GM18505 (cell line): ENCODE data around the gene MRGPRX1.
"Not testable (repeated sequence)": the region's sequence is repeated elsewhere in the genome, so short reads cannot be mapped to it uniquely, and the experiment has no call there.

Experiments used
- ATAC-seq: cut with Tn5 transposase; IDR thresholded peaks from one replicate; pipeline ENCODE4 v1.9.1; 2021; ENCODE audit not compliant: unreplicated experiment
- POLR2A ChIP-seq: IDR thresholded peaks from 4 replicates; pipeline ENCODE4 v1.6.1; 2011; ENCODE audit warnings: borderline replicate concordance; ENCODE audit not compliant: insufficient read depth, insufficient read length; ENCODE audit errors: extremely low read depth

MRGPRX1 gene

DNA sequence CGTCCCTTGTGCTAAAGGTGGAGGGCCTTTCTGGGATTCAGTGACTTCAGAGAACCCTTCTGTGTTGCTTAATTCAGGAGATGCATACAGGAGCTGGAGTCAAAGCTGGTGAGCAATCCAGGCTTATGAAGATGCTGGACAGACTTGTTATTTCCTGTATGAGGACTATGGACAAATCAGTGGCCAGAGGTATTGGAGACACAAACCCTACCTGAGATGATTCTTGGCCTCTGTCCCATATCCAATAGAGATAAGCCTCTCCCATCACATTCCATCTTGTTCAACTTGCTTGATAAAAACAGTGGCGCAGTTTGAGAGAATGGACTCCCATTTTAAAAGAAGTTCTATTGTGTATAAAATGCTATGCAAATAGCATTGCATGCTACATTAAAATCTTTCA lies at the start of gene MRGPRX1:
TSS of gene MRGPRX1 (minus strand) at position 101 of the 400 bp plus-strand sequence. CDS start 4,630 bp downstream, outside the sequence.
- no peak for ATAC-seq
- no peak for TF ChIP-seq POLR2A

DNA sequence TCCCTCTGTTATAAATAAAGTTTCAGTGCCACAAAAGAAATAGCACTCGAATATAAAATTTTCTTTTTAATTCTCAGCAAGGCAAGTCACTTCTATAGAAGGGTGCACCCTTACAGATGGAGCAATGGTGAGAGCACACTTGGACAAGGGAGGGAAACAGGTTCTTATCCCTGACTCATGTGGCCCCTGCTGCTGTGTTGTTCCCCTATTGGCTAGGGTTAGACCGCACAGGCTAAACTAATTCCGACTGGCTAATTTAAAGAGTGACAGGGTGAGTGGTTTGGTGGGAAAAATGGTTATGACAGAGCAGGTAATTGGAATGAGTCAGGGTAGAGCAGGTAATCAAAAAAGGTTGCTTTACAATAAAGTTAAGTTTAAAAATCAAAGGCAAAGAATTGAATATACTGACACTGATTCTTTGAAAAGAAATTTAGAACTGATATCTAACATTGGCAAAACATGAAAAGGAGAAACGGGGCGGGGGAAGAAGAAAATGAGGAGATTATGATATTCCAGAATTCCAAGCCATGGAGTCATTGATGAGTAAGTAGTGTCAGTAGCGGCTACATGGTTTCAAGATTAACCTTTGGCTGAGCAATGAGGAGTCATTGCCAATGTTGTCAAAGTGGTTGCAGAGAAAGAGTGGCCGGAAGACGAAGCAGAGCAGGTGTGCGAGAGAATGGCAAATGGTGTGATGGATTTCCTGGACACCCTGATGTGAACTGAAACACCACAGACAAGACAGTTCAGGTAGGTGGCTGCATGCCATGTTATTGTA lies 48.4 kb upstream of the MRGPRX1 start:
- TF ChIP-seq POLR2A, result no peak
- no peak for ATAC-seq

DNA sequence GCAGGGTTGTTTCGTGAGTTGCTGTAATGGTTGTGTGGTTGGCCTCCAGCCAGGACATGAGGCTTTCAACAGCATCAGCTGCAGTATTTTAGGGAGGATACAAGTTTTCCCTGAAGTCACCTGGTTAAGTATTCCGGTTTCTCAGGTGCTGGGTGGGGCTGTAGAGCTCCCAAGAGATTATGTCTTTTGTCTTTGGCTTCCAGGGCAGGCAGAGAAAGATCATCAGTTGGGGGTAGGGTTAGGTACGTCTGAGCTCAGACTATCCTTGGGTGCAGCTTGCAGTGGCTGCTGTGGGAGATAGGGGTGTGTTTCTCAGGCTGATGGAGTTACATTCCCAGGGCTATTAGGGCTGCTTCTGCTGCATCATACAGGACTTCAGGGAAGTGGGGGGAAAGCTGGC lies 47.5 kb upstream of the MRGPRX1 start:
- no peak for ATAC-seq

DNA sequence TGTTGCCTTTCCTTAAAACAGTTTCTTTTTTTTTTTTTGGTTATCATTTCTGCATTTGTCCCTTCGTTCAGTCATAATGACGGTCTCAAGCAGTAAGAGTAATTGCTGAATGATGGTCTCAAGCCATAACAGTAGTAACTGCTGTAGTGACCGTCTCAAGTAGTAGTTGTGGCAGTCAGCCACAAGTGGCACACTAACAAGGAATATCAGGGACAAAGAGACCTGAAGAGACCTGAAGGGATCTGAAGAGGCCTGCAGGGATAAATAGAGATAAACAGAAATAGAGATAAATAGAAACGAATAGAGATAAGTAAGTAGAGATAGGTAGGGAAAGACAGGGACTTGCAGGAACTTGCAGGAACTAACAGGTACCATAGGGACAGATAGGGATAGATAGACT lies 42.7 kb upstream of the MRGPRX1 start:
- no peak for ATAC-seq
- TF ChIP-seq POLR2A, result no peak

More for the DNA sequence above, 47.5 kb upstream of the MRGPRX1 start:
- no peak for TF ChIP-seq POLR2A

DNA sequence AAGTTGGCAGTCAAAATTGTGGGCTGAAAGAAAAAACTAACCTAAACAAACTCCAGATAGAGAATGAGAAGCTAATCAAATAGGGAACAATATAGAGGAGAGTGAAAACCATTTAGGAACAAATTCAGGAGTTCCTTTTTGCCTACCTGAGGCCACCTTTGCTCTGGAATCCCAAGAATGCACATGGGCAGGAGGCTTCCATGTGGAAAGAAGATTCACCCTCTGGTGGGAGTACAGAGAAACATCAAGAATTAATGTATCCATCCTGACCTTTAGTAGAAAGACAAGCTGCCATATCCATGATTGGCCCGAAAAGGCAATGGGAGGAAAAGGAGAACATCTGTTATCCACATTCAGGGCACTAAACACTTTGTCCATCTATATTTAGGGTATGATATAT lies 35.0 kb upstream of the MRGPRX1 start:
- TF ChIP-seq POLR2A, result no peak
- no peak for ATAC-seq

DNA sequence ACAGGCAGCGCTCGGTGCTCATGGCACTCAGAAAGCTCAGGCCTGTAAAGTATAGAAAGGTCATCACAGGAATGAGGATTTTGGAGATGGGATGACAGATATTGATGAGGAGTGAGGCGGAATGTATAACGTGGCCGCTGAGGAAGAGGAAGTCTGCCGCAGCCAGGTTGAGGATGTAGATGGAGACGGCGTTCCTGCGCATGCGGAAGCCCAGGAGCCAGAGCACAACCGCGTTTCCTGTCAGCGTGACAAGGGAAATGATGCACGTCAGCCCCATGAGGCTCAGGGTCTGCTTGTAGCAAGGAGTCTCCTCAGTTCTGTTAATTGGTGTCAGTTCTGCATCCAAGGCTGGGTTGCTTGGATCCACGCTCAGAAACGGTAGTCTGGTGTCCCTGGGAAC lies 33.1 kb upstream of the MRGPRX1 start:
- ATAC-seq, result no peak
- TF ChIP-seq POLR2A, result no peak

DNA sequence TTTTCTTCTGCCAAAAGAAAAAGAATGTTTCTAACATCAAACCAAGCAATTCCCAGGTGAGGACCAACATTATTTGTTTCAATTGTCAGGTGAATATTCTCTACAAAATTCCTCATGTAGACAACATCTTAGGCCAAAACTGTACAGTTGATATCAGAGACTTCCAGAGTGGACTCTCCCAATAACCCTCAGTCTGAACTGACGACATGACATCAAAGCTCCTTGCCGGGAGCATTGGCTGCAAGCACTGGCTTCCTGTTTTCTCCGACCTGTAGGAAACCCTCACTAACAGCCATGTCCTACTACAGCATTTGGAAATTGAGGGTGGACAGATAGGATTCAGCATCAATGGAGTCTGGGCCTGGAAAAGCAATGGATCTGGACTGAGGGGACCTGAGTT lies 30.5 kb upstream of the MRGPRX1 start:
- ATAC-seq, result no peak
- TF ChIP-seq POLR2A, result no peak

DNA sequence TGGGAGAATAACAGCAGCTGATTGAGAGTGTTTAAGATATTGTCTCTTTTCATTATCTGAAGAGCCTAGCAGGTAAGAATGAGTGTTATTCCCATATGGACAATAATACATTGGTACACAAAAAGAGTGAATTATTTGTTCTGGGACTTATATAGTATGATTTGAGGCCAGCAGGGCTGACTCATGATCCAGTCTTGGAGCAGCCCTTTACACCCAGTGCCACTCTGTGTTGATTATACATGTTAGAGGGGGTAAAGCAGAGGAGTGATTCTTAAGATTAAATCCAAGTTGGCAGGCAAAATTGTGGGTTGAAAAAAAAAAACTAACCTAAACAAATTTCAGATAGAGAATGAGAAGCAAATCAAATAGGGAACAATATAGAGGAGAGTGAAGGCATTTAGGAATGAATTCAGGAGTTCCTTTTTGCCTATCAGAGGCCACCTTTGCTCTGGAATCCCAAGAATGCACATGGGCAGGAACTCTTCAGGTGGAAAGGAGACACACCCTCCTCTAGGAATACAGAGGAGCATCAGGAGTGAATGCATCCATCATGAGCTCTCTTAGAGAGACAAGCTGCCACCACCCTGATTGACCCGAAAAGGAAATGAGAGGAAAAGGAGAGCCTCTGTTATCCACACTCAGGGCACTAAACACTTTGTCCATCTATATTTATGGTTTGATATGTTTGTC lies 19.2 kb upstream of the MRGPRX1 start:
- no peak for ATAC-seq
- no peak for TF ChIP-seq POLR2A

DNA sequence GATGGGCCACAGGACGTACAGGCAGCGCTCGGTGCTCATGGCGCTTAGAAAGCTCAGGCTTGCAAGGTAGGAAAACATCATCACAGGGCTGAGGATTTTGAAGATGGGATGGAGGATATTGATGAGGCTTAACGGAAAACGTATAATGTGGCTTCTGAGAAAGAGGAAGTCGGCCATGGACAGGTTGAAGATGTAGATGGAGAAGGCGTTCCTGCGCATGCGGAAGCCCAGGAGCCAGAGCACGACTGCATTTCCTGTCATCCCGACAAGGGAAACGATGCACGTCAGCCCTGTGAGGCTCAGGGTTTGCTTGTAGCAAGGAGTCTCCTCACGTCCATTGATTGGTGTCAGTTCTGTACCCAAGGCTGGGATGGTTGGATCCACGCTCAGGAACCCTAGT lies 17.4 kb upstream of the MRGPRX1 start:
- no peak for ATAC-seq
- no peak for TF ChIP-seq POLR2A

DNA sequence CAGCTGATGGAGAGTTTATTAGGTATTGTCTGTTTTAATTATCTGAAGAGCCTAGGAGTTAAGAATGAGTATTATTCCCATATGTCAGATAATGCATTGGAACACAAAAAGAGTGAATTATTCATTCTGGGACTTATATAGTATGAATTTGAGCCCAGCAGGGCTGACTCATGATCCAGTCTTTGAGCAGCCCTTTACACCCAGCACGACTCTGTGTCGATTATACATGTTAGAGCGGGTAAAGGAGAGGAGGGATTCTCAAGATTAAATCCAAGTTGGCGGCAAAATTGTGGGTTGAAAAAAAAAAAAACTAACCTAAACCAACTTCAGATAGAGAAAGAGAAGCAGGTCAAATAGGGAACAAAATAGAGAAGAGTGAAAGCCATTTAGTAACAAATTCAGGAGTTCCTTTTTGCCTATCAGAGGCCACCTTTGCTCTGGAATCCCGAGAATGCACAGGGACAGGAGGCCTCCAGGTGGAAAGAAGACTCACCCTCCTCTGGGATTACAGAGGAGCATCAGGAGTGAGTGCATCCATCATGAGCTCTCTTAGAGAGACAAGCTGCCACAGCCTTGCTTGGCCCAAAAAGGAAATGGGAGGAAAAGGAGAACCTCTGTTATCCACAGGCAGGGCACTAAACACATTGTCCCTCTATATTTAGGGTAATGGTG lies 3.1 kb downstream of the MRGPRX1 start:
- TF ChIP-seq POLR2A, result no peak
- ATAC-seq, result no peak

DNA sequence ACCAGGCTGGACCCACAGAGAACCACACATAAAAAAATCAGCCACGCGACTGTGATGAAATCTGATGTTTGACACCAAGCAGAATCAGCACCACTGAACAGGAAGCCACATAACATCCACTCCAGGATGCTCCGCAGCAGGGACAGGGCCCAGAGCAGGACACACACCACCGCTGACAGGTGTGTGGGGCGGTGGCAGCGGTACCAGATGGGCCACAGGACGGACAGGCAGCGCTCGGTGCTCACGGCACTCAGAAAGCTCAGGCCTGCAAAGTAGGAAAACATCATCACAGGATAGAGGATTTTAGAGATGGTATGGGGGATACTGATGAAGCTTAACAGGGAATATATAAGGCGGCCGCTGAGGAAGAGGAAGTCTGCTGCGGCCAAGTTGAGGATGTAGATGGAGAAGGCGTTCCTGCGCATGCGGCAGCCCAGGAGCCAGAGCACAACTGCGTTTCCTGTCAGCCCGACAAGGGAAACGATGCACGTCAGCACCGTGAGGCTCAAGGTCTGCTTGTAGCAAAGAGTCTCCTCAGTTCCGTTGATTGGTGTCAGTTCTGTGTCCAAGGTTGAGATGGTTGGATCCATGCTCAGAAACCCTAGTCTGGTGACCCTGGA lies 4.9 kb downstream of the MRGPRX1 start:
- no peak for ATAC-seq
- TF ChIP-seq POLR2A, result no peak

DNA sequence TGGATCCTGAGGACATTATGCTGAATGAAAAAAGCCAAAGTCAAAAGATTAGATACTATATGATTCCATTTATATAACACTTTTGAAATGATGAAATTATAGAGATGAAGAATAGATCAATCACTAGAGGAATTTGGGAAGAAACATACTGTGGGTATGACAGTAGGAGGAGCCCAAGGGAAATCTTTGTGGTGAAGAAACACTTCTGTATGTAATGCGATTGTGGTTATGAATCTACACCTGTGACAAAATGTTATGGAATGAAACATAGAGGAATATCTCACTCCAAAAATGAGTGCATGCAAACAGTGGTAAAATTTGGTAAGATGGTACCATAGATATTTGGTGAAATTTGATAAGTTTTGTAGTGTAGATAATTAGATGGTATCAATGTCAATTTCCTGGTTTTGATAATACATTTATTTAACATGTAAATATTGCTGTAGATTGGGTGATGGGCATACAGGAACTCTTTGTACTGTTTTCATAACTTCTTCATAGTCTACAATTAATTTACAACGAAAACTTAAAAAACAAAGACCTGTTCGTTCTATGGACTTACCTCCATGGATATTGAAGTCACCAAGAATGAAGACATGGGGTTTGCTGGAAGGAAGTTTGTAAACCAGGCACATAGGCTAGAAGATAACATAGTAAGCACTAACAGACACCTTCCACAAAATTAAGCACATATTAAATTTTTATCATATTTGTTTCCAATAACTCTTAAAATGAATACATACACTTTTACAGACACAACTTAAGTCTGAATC lies 11.5 kb downstream of the MRGPRX1 start:
- no peak for TF ChIP-seq POLR2A
- no peak for ATAC-seq

DNA sequence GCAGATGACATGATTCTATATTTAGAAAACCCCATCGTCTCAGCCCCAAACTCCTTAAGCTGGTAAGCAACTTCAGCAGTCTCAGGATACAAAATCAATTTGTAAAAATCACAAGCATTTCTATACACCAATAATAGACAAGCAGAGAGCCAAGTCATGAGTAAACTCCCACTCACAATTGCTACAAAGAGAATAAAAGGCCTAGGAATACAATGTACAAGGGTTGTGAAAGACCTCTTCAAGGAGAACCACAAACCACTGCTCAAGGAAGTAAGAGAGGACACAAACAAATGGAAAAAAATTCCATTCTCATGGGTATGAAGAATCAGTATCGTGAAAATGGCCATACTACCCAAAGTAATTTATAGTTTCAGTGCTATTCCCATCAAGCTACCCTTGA lies 13.8 kb downstream of the MRGPRX1 start:
- not testable (repeated sequence) for ATAC-seq
